Psoas muscle (tissue), 8 donors: ENCODE data around the gene ZNF777. TPM values are rescaled to one million over a fixed set of nuclear protein-coding genes. Genes with fewer than 3 reads are reported as not detected.

Experiments used
- ATAC-seq, 4 donors: fragments of 200-7000 bp; cut with Tn5 transposase; one replicate each; pipeline ENCODE4 v1.9.1; 2020; ENCODE audit warnings: moderate library complexity in 3 of 4, mild to moderate bottlenecking in 2 of 4
- DNase-seq, 2 donors: peaks; one replicate each; pipeline ENCODE4 v3.0.0-alpha.2; 2020
- H3K27ac ChIP-seq: fragments of 200-600 bp; one replicate; pipeline ENCODE4 v1.8.0; 2022
- H3K27me3 ChIP-seq, 3 donors: fragments of 200-600 bp in 1 of 3; one replicate each; pipeline versions ENCODE4 v1.6.1 to v1.8.0; 2013 to 2022; ENCODE audit warnings: low read length in 2 of 3, mild to moderate bottlenecking in 2 of 3, moderate library complexity in 1 of 3; ENCODE audit not compliant: insufficient read depth in 3 of 3
- H3K36me3 ChIP-seq, 2 donors: fragments of 200-600 bp in 1 of 2; one replicate each; pipeline versions ENCODE4 v1.6.1 to v1.8.0; 2013 to 2022; ENCODE audit warnings: low read depth in 1 of 2, mild to moderate bottlenecking in 1 of 2, moderate library complexity in 1 of 2; ENCODE audit not compliant: insufficient read depth in 1 of 2
- H3K4me1 ChIP-seq: fragments of 200-600 bp; one replicate; pipeline ENCODE4 v1.8.0; 2022
- H3K4me3 ChIP-seq: fragments of 200-600 bp; one replicate; pipeline ENCODE4 v1.8.0; 2022; ENCODE audit warnings: mild to moderate bottlenecking
- H3K9me3 ChIP-seq: fragments of 200-600 bp; one replicate; pipeline ENCODE4 v1.8.0; 2022
- WGBS, 3 donors: extraction: QIAGEN DNeasy Blood & Tissue Kit; methylation state at CpG; one replicate each; pipeline versions ENCODE4 v1.1.6 to v1.1.7; 2013; 5-methylcytosine and 5-hydroxymethylcytosine counted together
- intact Hi-C, 2 donors: fragments of 100-400 bp; cut with DNase I; formaldehyde crosslinking; loops; one replicate each; pipeline versions ENCODE4 v1.11.0 to v1.14.2; 2022
- polyA plus RNA-seq, 3 donors: library from polyadenylated mRNA; stranded (reverse); fragments of 200-250 nt; gene quantifications; one replicate each; pipeline ENCODE4 v1.2.3, GENCODE V29; 2013
- total RNA-seq, 4 donors: library from RNA; stranded (reverse); fragmentation: NEBNext Ultra II Directional in 2 of 4; extraction: Animal tissue kit (Norgen Biotek cat#: 25700) in 2 of 4; gene quantifications; one replicate each; pipeline versions ENCODE4 v1.2.1 to v1.2.4, GENCODE V29; 2021 to 2023
- TF ChIP-seq, protein P1 (sequence below): fragments of 200-600 bp; IDR thresholded peaks from one replicate; pipeline ENCODE4 v1.8.0; 2022; ENCODE audit warnings: antibody characterized with exemption
- donor health status: healthy with polysubstance abuse.
- donor health status: DM: no; HTN: no; CAD: no; lungs with moderate emphysema.
- donor health status: Bipolar disorder and iron deficiency.
- donor health status: healthy.
- donor health status: DM: yes; HTN: yes; CAD: no.
- donor health status: DM: no; HTN: no; CAD: no.
- donor health status: DM: no; HTN: no; CAD: no.
- donor health status: DM: yes; HTN: yes; CAD: no.

The ZNF777 gene
- total and polyA plus RNA-seq, 7 donors = 9.3 to 18.6 (median 13.6) TPM

DNA sequence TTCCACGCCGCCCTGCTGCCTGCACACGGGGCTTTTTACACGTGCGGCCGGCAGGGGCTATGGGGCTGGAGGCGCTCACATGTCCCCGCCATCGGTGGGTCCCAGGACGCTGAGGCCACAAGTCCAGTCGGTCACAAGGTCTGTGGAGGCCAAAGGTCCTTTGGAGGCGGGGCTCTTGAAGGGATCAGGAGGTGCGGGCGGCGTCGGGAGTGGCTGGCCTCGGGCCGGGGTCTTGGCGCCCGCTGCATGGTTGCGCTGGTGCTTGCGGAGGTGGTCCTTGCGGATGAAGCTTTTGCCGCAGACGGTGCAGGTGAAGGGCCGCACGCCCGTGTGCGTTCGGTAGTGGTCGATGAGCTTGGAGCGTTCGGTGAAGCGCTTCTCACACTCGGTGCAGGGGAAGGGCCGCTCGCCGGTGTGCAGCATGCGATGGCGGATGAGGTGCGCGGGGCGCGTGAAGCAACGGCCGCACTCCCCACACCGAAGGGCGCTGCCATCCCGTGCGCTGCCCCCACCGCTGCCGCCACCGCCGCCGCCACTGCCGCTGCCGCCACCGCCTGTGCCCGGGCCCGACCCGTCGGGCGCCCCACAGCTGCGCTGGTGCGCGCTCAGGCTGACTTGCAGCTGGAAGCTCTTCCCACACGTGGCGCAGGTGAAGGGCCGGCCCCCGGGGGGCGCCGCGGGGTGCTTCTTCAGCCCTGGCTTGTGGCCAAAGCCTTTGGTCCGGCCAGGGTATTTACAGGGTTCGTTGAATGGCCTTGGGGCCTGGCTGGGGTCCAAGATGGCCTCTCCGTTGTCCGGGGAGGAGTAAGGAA lies 13.7 kb upstream of the ZNF777 start:
- Histone ChIP-seq H3K4me1 (no peaks in the 10 kb centered on the region), H3K36me3 (peaks cover 4 to 76% of the 10 kb centered on the region in 2 donors), H3K27ac (no peak overlapping the region), H3K9me3 (no peaks in the 10 kb centered on the region), H3K27me3 (no peaks in the 10 kb centered on the region), H3K4me3 (no peak overlapping the region)
- DNase-seq (no peak), ATAC-seq (no peak)
- TF ChIP-seq, protein P1, sequence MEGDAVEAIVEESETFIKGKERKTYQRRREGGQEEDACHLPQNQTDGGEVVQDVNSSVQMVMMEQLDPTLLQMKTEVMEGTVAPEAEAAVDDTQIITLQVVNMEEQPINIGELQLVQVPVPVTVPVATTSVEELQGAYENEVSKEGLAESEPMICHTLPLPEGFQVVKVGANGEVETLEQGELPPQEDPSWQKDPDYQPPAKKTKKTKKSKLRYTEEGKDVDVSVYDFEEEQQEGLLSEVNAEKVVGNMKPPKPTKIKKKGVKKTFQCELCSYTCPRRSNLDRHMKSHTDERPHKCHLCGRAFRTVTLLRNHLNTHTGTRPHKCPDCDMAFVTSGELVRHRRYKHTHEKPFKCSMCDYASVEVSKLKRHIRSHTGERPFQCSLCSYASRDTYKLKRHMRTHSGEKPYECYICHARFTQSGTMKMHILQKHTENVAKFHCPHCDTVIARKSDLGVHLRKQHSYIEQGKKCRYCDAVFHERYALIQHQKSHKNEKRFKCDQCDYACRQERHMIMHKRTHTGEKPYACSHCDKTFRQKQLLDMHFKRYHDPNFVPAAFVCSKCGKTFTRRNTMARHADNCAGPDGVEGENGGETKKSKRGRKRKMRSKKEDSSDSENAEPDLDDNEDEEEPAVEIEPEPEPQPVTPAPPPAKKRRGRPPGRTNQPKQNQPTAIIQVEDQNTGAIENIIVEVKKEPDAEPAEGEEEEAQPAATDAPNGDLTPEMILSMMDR = no peak
- intact Hi-C loops = no loop called here
- 93 to 96% (median 95%) methylated on average over 72 to 77 of the region's 77 CpGs for WGBS, 3 donors

DNA sequence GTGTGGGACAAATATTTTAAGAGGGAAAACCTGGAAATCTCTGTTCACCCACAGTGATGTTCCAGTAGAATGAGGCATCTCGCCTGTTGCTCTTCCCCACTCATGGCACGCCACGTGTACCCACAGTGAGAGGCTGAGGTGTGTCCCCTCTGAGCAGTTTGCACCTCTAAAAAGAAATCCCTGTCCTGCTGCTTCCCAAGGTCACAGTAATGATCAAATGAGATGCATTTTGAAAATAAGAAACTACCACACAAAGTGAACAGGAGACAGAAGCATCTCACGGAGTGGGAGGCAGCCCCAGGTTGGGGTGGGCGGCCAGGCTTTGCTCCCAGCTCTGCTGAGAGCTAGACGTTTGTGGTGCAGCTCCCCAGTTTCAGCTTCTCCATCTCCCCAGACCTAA lies 12.4 kb upstream of the ZNF777 start:
- WGBS, 3 donors = 85 to 90% (median 87%) methylated on average over 6 of the region's 6 CpGs

DNA sequence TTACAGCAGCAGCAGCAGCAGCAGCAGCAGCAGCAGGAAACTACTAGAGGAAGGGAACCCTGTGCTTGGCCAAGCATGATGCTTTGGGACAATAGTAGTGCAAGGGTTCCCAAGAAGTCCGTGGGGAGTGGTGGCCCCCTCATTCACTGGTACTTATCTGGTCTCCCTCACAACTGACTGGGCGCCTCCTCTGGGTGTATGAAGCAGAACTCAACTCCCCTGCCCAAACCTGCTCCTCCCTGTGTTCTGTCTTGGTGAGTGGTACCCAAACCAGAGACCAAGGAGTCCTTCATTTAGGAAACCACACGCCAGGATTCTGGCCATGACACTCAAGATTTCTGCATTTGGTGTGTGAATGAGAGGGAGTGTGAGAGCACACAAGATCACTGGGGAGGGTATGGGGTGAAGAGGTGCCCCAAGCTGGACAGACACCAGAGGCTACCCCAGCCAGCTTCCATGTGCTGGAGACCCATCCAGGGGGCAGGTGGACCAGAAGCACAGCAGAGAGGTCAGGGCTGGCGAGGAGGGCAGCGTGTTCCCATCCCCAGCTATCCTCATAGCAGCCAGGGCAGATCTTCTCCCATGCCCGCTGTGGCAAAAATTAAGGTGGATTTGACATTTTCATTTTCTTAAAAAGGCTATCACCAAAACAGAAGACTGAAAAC lies 10.6 kb upstream of the ZNF777 start:
- Histone ChIP-seq H3K27me3 (no peaks in the 10 kb centered on the region), H3K9me3 (no peaks in the 10 kb centered on the region), H3K4me1 (no peaks in the 10 kb centered on the region), H3K27ac (no peak overlapping the region), H3K36me3 (peaks cover 4 to 57% of the 10 kb centered on the region in 2 donors), H3K4me3 (no peak overlapping the region)
- DNase-seq (no peak), ATAC-seq (no peak)
- intact Hi-C loops = no loop called here
- TF ChIP-seq, protein P1 = no peak
- 97 to 98% (median 97%) methylated on average over 6 of the region's 6 CpGs for WGBS, 3 donors

More for the DNA sequence above, 12.4 kb upstream of the ZNF777 start:
- Histone ChIP-seq H3K27ac (no peak overlapping the region), H3K4me1 (no peaks in the 10 kb centered on the region), H3K9me3 (no peaks in the 10 kb centered on the region), H3K27me3 (no peaks in the 10 kb centered on the region), H3K4me3 (no peak overlapping the region), H3K36me3 (peaks cover 4 to 73% of the 10 kb centered on the region in 2 donors)
- DNase-seq (no peak), ATAC-seq (no peak)
- intact Hi-C loops = no loop called here
- TF ChIP-seq, protein P1 = no peak

DNA sequence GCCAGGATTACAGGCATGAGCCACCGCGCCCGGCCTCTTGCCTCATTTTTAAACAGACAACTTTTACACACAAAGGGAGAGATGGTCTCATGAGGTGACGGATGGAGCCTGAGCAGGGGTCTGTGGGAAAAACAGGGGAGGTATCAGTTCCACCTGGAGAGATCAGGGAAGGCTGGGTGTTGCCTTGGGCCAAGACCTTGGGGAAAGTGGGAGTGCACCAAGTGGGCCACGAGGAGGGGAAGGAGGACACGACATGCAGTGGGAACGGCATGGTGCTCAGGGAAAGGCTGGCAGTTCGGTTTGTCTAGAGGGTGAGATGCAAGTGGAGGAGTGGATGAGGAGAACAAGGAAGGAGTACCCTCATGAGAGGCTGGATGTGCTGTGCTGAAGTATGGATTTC lies 8.9 kb upstream of the ZNF777 start:
- 86 to 93% (median 92%) methylated on average over 8 of the region's 8 CpGs for WGBS, 3 donors
- intact Hi-C loops = no loop called here
- no peak overlapping the region for H3K4me3 ChIP-seq
- ATAC-seq (no peak), DNase-seq (no peak)
- H3K9me3 ChIP-seq = no peaks in the 10 kb centered on the region
- peaks cover 4 to 41% of the 10 kb centered on the region in 2 donors for H3K36me3 ChIP-seq
- no peaks in the 10 kb centered on the region for H3K4me1 ChIP-seq
- no peak overlapping the region for H3K27ac ChIP-seq
- H3K27me3 ChIP-seq = no peaks in the 10 kb centered on the region
- TF ChIP-seq, protein P1 = no peak
